Articular chondrocyte of knee joint (primary cell): ENCODE results near the gene ZNF561. TPM values are rescaled to one million over a fixed set of nuclear protein-coding genes. Genes with fewer than 3 reads are reported as not detected.

ENCODE experiments used
- total RNA-seq: library from RNA; depleted of rRNA; stranded (reverse); fragments of >200 nt; gene quantifications from 2 replicates; pipeline ENCODE4 v1.2.3, GENCODE V29; 2012

The ZNF561 gene
- total RNA-seq: 34.1 and 47.7 TPM in 2 replicates

DNA sequence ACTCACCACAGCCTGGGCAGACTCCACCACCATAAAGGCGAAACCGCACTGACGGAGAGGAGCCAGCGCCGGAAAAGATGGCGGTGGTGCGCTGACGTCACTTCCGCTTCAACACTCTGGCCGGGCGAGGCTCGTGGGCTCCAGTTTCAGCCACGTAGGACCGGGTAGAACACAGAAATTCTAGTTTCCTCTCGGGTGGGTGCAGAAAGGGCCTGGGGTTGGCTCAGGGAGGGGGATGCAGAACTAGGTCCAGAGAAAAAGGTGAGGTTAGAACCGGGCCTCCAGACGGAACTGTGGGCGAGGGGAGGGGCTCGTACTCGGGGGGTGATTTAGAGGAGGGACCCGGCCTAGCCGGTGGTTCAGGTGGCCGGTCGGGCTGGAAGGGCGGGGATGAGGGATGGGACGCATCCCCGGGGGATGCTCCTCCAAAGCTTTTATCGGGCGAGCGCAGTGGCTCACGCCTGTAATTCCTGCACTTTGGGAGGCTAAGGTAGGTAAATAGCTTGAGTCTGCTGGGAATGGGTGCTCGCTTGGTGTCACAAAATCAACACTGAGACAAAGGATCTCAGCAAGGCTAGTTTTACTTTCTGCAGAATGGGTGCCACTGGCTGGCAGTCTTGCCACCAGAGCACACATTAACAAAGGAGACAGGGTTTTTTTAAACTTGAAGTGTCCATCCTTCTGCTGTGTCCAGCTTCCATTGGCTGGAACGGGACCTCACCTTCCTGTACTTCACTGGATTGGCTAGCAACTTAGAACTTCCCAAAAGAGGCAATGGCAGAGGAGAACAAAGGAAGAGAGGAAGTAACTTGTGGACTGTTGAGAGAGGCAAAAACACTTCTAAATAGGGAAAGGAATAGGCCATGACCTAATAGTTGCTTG is at the start of gene ZNF561:
TSS of gene ZNF561 (minus strand) at position 77 of the 882 bp plus-strand sequence. CDS start 1,776 bp downstream, outside the sequence.

DNA sequence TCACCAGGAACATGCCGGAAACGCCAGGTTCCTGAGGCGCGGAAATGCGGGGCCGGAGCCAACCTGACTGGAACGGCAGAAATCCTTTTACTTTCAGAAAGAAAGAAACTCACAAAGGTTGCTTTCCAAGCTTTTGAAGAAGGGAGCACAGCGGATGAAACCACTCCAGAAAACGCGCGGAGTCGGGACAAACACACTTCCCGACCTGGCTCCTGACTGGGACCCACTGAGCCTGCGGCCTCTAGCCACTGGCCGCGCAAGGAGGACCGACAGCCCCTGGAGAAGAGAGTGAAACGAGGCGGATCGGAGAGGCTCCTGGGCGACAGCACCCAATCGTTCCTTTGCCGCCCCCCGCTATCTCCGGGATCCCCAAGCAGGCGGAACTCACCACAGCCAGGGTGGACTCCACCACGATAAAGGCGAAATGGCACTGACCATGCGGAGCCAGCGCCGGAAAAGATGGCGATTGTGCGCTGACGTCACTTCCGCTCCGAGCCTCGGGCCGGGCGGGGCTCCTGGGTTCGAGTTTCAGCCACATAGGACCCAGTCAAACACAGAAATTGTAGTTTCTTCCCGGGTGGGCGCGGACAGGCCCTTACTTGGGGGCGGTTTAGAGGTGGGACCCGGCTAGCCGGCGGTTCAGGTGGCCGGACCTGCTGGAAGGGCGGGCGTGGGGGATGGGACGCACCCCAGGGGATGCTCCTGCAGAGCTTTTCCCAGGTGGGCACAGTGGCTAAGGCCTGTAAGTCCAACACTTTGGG is 36.8 kb downstream of the ZNF561 start, which contains the start of gene ZNF121:
TSS of gene ZNF121 (minus strand) at position 432 of the 761 bp plus-strand sequence. CDS start 16,407 bp downstream, outside the sequence.

Other genes starting within 250 kb of the ZNF561 start
- 11.6 and 15.3 TPM in 2 replicates for gene ZNF266, start 185.7 kb downstream of the ZNF561 start, total RNA-seq
- 0.39 and 1.4 TPM in 2 replicates for gene ZNF560, start 122.6 kb downstream of the ZNF561 start, total RNA-seq
- 27.0 and 41.4 TPM in 2 replicates for gene ZNF426, start 82.6 kb downstream of the ZNF561 start, total RNA-seq
- gene ZNF121, start 36.7 kb downstream of the ZNF561 start, total RNA-seq: 42.5 and 46.3 TPM in 2 replicates
- gene ZNF562, start 53.9 kb upstream of the ZNF561 start, total RNA-seq: 32.8 and 40.2 TPM in 2 replicates
- gene ZNF846, start 147.5 kb upstream of the ZNF561 start, total RNA-seq: 14.4 and 23.6 TPM in 2 replicates
- 16.6 and 17.6 TPM in 2 replicates for gene FBXL12, start 197.8 kb upstream of the ZNF561 start, total RNA-seq
- gene UBL5, start 206.7 kb upstream of the ZNF561 start, total RNA-seq: 143 and 239 TPM in 2 replicates
- 40.4 and 46.2 TPM in 2 replicates for gene PIN1, start 214.1 kb upstream of the ZNF561 start, total RNA-seq